Measurements from ENCODE around the gene PTGS1.
"Not testable (repeated sequence)": the region's sequence is repeated elsewhere in the genome, so short reads cannot be mapped to it uniquely, and the experiment has no call there.

The PTGS1 gene

DNA sequence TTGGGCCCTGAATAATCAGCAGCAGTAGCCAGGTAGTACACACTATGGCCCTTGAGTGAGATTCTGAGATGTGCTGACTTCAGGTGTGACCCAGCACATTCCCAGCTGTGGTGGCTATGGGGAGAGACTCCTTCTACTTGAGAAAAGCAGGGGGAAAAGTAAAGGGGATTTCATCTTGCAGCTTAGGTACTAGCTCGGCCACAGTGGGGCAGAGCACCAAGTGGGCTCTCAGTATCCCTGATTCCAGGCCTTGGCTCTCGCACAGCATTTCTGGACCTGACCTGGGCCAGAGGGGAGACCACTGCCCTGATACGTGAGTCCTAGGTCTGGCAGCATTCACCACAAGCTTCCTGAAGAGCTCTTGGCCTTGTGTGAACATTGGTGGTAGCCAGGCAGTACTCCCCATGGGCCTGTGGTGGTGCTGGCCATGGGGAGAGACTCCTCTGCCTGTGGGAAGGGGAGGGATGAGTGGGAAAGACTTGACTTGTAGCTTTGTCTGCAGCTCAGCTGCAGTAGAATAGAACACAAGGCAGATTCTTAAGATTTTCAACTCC, 27.6 kb downstream of the PTGS1 start:
- DNase-seq (ENCODE audit: low read depth, low spot score): no peak

DNA sequence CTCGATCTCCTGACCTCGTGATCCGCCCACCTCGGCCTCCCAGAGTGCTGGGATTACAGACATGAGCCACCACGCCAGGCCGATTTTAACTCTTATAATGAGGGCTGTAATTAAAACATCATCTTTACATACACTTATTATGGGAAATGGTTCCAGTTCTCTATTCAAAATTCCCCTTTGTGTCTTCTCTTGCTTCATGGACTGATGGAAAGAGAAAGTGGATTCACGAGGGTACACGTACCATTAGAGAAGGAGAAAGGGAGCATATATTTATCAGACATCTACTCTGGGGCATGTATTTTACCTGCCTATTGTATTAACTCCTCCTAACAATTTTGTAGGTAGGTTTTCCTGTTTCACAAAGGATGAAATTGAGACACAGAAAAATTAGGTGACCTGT, 31.1 kb downstream of the PTGS1 start:
- DNase-seq (ENCODE audit: low read depth, low spot score): no peak

DNA sequence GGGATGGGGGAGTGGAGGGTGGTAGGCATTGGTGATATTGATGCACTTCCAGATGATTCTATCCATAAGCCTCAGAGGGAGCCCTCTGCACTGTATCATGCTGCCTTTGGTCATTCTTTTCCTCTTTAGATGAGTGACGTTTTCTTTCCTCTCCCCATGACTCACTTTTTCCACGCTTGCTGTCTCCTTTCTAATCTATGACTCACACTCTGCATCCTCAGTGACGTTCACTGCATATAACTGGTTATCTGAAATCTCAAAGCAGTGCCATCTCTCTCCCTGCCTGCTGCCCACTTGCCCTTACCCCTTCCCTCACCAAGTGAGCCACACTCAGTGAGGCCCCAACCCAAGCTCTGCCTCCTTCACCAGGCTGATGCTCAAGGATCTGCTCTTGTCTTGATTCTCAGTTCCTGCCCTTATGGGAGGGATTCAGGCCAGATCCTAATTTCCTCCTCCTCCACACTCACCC, 31.6 kb downstream of the PTGS1 start:
- peak; percentile 85 for DNase-seq (ENCODE audit: low read depth, low spot score)

DNA sequence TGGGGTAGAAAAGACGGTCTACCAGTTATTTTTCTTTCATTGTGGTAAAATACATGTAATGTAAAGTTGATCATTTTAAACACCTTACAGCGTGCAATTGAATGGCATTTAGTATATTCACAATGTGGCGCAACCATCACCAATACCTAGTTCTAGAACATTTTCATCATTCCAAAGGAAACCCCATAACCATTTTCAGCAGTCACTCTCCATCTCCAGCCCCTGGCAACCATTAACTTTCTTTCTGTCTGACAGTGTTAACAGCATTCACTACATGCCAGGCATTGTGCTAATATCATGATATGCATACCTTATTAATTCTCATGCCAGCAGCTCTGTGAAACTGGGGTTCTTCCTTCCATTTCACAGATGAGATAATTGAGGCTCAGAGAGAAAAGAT, 32.0 kb downstream of the PTGS1 start:
- DNase-seq (ENCODE audit: low read depth, low spot score): peak; percentile 12

DNA sequence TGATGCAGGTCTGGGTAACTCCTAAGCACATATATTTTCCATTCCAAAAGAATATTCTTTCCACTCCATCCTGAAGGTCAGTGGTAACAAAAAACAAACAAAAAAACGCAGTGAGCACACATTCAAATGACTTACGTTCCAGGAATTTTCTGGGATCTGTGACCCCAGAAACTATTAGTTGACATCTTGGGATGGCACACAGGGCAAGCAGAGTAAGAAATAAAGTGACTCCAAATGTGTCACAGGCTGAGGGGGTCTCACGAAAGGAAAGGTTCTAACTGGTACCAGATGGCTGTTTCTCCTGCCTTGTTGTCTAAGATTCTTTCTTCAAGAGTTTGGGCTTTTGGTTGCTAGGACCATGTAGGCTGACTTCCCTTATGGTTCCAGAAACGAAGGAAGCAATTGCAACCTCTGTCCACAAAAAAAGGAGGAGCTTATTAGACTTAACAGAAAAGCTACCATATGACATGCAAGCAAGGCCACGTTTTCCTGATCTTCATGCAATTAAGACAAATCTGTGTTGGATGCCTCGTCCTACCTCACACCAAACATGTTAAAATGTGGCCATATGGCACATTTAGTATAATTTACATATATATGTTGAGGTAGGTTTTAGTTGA, 32.7 kb downstream of the PTGS1 start:
- DNase-seq (ENCODE audit: low read depth, low spot score): no peak

DNA sequence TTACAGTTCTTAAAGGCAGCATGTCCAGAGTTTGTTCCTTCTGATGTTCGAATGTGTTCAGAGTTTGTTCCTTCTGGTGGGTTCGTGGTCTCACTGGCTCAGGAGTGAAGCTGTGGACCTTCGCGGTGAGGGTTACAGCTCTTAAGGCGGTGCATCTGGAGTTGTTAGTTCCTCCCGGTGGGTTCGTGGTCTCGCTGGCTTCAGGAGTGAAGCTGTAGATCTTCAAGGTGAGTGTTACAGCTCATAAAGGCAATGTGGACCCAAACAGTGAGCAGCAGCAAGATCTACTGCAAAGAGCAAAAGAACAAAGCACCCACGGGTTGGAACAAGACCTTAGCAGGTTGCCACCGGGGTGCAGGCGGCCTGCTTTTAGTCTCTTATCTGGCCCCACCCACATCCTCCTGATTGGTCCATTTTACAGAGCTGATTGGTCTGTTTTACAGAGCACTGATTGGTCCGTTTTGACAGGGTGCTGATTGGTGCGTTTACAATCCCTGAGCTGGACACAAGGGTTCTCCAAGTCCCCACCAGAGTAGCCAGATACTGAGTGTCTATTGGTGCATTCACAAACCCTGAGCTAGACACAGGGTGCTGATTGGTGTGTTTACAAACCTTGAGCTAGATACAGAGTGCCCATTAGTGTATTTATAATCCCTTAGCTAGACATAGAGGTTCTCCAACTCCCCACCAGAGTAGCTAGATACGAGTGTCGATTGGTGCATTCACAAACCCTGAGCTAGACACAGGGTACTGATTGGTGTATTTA, 34.7 kb downstream of the PTGS1 start:
- not testable (repeated sequence) for DNase-seq (ENCODE audit: low read depth, low spot score)

DNA sequence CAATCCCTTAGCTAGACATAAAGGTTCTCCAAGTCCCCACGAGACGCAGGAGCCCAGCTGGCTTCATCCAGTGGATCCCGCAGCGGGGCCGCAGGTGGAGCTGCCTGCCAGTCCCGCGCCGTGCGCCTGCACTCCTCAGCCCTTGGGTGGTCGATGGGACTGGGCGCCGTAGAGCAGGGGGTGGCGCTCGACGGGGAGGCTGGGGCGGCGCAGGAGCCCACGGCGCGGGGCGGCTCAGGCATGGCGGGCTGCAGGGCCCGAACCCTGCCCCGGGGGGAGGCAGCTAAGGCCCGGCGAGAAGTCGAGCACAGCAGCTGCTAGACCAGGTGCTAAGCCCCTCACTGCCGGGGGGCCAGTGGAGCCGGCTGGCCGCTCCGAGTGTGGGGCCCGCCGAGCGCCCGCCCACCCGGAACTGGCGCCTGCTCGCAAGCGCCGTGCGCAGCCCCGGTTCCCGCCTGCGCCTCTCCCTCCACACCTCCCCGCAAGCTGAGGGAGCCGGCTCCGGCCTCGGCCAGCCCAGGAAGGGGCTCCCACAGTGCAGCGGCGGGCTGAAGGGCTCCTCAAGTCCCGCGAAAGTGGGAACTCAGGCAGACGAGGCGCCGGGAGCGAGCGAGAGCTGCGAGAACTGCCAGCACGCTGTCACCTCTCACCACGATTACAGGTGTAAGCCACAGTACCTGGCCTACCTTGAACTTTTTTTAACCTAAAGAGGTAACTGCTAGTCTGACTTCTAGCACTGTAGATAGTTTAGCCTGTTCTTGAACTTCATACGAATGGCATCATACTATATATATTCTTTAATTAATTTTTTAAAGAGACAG, 35.5 kb downstream of the PTGS1 start:
- DNase-seq (ENCODE audit: low read depth, low spot score): no peak

DNA sequence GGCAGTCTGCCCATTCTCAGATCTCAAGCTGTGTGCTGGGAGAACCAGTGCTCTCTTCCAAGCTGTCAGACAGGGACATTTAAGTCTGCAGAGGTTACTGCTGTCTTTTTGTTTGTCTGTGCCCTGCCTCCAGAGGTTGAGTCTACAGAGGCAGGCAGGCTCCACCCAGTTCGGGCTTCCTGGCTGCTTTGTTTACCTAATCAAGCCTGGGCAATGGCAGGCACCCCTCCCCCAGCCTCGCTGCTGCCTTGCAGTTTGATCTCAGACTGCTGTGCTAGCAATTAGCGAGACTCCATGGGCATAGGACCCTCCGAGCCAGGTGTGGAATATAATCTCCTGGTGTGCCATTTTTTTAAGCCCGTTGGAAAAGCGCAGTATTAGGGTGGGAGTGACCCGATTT, 43.3 kb downstream of the PTGS1 start:
- not testable (repeated sequence) for DNase-seq (ENCODE audit: low read depth, low spot score)

DNA sequence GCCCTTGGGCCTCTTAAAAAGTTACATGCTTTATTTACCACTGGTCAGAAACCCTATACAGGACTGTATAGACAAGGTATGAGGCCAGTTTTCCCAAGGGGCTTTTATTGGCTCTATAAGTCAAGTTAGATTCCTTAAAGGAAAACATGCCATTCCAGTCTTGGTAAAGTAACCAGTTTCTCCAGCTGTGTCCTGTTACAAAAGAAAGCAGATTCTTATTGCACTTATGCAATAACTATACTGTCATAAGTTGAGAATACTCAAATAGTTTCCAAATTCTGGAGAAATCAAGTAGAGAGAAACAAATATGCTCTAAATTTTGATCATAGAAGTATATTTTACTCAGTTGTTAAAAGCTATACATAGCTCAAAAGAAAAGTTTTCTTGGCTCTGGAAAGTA, 47.2 kb downstream of the PTGS1 start:
- no peak for DNase-seq (ENCODE audit: low read depth, low spot score)

DNA sequence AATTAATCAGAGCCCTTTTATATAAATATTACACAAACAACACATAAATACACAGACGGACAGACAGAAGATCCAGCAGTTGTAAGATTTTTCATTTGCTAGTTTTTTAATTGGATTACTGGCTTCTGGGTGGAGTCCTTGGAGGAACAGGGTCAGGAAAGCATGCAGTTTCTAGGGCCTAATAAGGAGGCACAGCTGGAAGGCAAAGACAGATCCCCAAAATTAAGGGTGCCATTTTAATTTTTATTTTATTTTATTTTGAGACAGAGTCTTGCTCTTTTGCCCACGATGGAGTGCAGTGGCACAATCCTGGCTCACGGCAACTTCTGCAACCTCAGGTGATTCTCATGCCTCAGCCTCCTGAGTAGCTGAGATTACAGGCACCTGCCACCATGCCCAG, 49.5 kb downstream of the PTGS1 start:
- DNase-seq (ENCODE audit: low read depth, low spot score): no peak

DNA sequence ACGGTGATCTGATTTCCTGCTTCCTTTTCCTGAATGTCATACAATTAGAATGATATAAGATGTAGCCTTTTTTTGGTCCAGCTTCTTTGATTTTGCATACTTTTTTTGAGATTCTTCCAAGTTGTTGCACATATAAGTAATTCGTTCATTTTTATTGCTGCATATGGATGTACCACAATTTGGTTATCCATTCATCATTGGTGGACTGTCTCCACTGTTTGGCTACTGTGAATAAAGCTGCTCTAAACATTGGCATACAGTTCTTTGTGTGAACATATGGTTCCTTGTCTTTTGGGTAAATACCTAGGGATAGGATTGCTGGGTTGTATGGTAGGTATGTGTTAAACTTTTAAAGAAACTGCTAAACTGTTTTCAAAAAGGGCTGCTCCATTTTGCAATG, 54.3 kb downstream of the PTGS1 start:
- no peak for DNase-seq (ENCODE audit: low read depth, low spot score)

DNA sequence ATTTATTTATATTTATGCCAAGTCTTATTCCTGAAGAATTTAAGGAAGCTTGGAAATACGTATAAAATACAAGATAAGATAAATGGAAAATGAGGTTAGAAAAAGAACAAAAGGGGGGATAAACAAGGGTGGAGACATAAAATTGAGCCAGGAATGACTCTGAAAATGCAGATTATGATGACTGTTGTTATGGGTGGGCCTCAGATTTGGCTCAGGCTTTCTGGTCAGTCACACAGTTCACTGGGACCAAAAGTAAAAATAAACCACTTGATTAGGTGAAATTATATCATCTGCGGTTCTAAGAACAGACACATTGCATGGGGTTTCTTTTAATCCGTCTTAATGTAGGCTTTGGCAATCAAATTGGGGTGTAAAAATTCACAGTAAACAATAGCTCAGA, 55.9 kb downstream of the PTGS1 start:
- no peak for DNase-seq (ENCODE audit: low read depth, low spot score)

DNA sequence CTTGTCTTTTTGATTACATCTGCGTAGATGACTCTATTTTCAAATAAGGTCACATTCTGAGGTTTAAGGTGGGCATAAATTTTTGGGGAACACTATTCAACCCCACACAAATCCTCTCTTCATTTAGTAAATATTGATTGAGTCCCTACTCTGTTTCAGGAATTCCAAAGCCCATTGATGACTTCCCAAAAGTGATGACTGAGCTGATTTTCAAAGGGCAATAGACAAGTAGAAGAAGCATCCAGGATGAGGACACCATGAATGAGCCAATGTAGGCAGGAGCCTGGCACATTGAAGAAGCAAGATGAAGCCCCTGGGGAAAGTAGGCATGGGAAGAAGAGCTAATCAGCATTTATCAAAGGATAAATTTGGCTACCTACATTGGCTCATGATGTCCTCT, 71.7 kb downstream of the PTGS1 start:
- no peak for DNase-seq (ENCODE audit: low read depth, low spot score)

DNA sequence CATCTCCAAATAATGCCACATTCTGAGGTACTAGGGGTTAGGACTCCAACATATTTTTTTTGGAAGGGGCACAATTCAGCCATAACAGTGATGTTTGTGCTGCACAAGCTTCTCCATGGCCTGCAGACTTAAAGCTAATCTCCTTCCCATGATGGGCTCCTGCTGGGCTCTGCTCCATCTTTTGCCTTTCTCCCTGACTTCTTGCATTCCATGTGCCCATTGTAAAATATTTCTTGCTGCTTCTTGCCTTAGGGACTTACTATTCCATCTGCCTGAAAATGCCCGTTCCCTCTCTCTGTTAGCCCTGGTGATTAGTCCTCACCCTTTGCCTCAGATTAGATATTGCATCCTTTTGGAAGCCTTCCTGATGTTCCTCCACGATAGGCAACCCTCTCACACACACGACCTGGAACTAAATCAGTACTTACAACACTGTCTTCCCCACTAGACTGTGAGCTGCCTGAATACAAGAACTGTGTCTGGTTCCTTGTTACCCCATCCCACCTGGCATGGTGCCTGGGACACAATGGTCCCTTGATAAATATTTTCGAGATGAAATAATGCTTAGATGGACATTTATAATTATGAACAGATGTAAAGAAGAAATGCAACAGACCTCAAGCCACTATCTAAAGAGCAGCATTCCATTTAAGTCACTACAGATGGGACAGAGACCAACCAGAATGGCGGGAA, 73.4 kb downstream of the PTGS1 start:
- DNase-seq (ENCODE audit: low read depth, low spot score): no peak

All from astrocyte of the hippocampus (primary cell).